ENCODE results near the gene CDCP1. TPM values are rescaled to one million over a fixed set of nuclear protein-coding genes. Genes with fewer than 3 reads are reported as not detected.

The CDCP1 gene, protein sequence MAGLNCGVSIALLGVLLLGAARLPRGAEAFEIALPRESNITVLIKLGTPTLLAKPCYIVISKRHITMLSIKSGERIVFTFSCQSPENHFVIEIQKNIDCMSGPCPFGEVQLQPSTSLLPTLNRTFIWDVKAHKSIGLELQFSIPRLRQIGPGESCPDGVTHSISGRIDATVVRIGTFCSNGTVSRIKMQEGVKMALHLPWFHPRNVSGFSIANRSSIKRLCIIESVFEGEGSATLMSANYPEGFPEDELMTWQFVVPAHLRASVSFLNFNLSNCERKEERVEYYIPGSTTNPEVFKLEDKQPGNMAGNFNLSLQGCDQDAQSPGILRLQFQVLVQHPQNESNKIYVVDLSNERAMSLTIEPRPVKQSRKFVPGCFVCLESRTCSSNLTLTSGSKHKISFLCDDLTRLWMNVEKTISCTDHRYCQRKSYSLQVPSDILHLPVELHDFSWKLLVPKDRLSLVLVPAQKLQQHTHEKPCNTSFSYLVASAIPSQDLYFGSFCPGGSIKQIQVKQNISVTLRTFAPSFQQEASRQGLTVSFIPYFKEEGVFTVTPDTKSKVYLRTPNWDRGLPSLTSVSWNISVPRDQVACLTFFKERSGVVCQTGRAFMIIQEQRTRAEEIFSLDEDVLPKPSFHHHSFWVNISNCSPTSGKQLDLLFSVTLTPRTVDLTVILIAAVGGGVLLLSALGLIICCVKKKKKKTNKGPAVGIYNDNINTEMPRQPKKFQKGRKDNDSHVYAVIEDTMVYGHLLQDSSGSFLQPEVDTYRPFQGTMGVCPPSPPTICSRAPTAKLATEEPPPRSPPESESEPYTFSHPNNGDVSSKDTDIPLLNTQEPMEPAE
- not detected in 2 replicates for total RNA-seq
- long read RNA-seq = 0 reads

DNA sequence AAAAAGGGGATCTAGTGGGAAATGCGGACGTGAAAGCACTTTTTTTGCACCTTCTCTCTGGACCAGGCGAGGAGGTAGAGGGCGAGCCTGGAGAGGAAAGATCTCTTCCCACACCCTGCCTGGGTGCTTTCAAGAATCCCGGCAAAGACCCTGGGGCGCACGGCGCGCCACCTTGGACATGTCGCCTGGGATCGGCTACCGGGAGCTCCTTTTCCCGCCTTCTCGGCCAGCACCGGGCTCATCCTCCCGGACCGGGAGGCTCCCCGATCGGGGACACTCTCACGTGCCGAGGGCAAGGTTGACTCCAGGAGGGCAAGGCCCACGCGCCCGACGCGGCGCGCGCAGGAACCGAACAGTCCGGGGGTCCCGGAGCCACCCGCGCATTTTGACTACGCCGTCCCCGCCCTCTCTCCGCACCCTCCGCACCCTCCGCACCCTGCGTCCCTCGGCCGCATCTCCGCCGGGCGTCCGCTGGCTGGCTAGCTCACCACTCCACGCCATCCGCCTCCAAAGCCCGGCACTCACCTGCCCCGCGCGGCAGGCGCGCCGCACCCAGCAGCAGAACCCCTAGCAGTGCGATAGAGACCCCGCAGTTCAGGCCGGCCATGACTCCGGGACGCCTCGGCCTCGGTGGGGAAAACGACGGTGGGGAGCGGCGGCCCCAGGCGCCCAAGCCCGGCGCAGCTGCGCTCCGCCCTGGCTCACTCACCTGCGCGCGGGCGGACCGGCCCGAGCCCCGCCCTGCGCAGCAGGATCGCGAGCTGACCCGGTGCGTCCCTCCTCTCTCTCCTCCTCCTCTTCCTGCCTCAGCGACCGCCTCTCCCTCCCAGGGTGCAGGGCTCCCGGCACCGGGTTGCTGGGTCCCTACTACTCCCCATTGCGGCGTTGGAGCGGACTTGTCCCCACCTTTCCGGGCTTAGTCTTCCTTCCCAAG is at the start of gene CDCP1:
Gene CDCP1, minus strand, starts transcription at position 698 of the 934 bp plus-strand sequence. Its CDS starts 91 bp downstream, at position 607.
- H3K9me3 Mint-ChIP-seq = peaks cover 8% of the 10 kb centered on the region
- DNase-seq (ENCODE audit: low read depth, low spot score) = no peak
- peaks cover 4% of the 10 kb centered on the region for H3K36me3 Mint-ChIP-seq (ENCODE audit: low read depth)
- H3K4me3 Mint-ChIP-seq = no peak within 1 kb of the TSS
- no peak within 1 kb of the TSS for H3K27ac Mint-ChIP-seq (ENCODE audit: unreplicated experiment)
- TF ChIP-seq, protein P1, sequence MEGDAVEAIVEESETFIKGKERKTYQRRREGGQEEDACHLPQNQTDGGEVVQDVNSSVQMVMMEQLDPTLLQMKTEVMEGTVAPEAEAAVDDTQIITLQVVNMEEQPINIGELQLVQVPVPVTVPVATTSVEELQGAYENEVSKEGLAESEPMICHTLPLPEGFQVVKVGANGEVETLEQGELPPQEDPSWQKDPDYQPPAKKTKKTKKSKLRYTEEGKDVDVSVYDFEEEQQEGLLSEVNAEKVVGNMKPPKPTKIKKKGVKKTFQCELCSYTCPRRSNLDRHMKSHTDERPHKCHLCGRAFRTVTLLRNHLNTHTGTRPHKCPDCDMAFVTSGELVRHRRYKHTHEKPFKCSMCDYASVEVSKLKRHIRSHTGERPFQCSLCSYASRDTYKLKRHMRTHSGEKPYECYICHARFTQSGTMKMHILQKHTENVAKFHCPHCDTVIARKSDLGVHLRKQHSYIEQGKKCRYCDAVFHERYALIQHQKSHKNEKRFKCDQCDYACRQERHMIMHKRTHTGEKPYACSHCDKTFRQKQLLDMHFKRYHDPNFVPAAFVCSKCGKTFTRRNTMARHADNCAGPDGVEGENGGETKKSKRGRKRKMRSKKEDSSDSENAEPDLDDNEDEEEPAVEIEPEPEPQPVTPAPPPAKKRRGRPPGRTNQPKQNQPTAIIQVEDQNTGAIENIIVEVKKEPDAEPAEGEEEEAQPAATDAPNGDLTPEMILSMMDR (conservative IDR thresholded peaks at IDR 0.05) = no peak
- peaks cover 86% of the 10 kb centered on the region for H3K27me3 Mint-ChIP-seq (ENCODE audit: low read depth)
- no peaks in the 10 kb centered on the region for H3K4me1 Mint-ChIP-seq

DNA sequence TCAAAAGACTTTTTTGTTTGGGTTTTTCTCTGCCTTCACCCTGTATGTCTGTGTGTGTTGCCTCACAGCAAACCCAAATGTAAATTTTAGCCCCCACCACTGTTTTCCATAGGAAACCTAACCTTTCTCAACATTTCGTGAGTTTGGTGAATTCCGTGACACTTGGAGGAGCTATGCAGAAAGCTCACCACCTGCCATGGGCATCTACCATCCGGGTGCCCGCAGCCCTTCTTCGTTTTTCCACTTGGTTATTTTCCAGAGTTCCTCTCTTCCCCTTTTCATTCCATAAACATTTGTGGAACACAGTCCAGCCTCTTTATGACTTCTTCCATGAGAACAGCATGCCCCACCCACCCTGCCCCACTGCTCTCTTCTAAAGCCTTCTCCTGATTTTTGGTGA is 48.6 kb upstream of the CDCP1 start:
- no peak overlapping the region for H3K4me3 Mint-ChIP-seq
- no peaks in the 10 kb centered on the region for H3K36me3 Mint-ChIP-seq (ENCODE audit: low read depth)
- no peaks in the 10 kb centered on the region for H3K4me1 Mint-ChIP-seq
- no peak overlapping the region for H3K27ac Mint-ChIP-seq (ENCODE audit: unreplicated experiment)
- TF ChIP-seq, protein P1 (conservative IDR thresholded peaks at IDR 0.05) = no peak
- no peak for DNase-seq (ENCODE audit: low read depth, low spot score)
- H3K9me3 Mint-ChIP-seq = no peaks in the 10 kb centered on the region
- peaks cover 25% of the 10 kb centered on the region for H3K27me3 Mint-ChIP-seq (ENCODE audit: low read depth)

- Mint-ChIP-seq H3K4me3 (no peak overlapping the region), H3K4me1 (no peaks in the 10 kb centered on the region), H3K36me3 (ENCODE audit: low read depth) (no peaks in the 10 kb centered on the region), H3K9me3 (no peaks in the 10 kb centered on the region), H3K27me3 (ENCODE audit: low read depth) (peaks cover 13% of the 10 kb centered on the region), H3K27ac (ENCODE audit: unreplicated experiment) (no peak overlapping the region)
- no peak for DNase-seq (ENCODE audit: low read depth, low spot score)
- TF ChIP-seq, protein P1 (conservative IDR thresholded peaks at IDR 0.05) = no peak
Measured at GRCh38 chr3:45191924-45192417, 45.8 kb upstream of the CDCP1 start.

DNA sequence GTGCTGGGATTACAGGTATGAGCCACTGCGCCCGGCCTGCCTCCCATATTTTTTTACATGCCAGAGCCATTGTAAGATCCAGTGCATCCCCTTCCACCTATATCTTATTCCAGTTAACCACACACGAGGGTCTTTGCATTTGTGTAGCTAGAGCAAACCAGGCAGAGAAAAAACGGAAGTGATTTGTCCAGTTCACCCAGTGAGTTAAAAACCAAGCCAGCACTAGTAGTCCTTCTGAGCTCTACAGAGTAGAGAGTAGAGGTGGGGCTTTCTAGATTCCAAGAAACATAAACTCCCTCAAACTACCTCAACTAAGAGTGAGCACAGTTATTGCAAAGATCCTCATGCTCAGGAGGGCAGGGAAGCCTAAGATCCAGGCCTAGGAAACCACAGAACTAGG is 45.2 kb upstream of the CDCP1 start:
- no peaks in the 10 kb centered on the region for H3K4me1 Mint-ChIP-seq
- no peak overlapping the region for H3K27ac Mint-ChIP-seq (ENCODE audit: unreplicated experiment)
- no peaks in the 10 kb centered on the region for H3K9me3 Mint-ChIP-seq
- DNase-seq (ENCODE audit: low read depth, low spot score) = no peak
- no peaks in the 10 kb centered on the region for H3K36me3 Mint-ChIP-seq (ENCODE audit: low read depth)
- peaks cover 7% of the 10 kb centered on the region for H3K27me3 Mint-ChIP-seq (ENCODE audit: low read depth)
- TF ChIP-seq, protein P1 (conservative IDR thresholded peaks at IDR 0.05) = no peak
- H3K4me3 Mint-ChIP-seq = no peak overlapping the region

Measured in neural crest cell (in vitro differentiated cells).